Adrenal gland (tissue), 12 donors: ENCODE results near the gene ACSF3. TPM values are rescaled to one million over a fixed set of nuclear protein-coding genes. Genes with fewer than 3 reads are reported as not detected.

Source experiments
- DNase-seq, 7 donors: peaks; one replicate each; pipeline ENCODE4 v3.0.0-alpha.2; 2019 to 2020
- H3K27ac ChIP-seq, 5 donors: fragments of 200-600 bp; sonication (generic) in 4 of 5; 1 replicate in 3 of 5; 2 replicates in 2 of 5; pipeline versions ENCODE4 v1.5.1 to v1.8.0; 2016 to 2020; ENCODE audit warnings: mild to moderate bottlenecking in 1 of 5
- H3K27me3 ChIP-seq: fragments of 200-600 bp; 2 replicates; pipeline ENCODE4 v1.8.0; 2021
- H3K36me3 ChIP-seq, 2 donors: fragments of 200-600 bp; replicated peaks in 1 of 2; 1 replicate in 1 of 2; 2 replicates in 1 of 2; pipeline versions ENCODE4 v1.5.1 to v1.8.0; 2018 to 2022
- H3K4me1 ChIP-seq, 2 donors: fragments of 200-600 bp; replicated peaks in 1 of 2; 1 replicate in 1 of 2; 2 replicates in 1 of 2; pipeline versions ENCODE4 v1.5.1 to v1.8.0; 2018 to 2021
- H3K4me3 ChIP-seq, 4 donors: fragments of 200-600 bp; sonication (generic) in 3 of 4; one replicate each; pipeline ENCODE4 v1.5.1; 2016 to 2018
- H3K9me3 ChIP-seq, 3 donors: fragments of 200-600 bp; sonication (generic) in 1 of 3; replicated peaks in 1 of 3; 1 replicate in 2 of 3; 2 replicates in 1 of 3; pipeline versions ENCODE4 v1.5.1 to v1.8.0; 2016 to 2021
- CTCF ChIP-seq, 6 experiments: fragments of 450-650 bp in 4 of 6; fragments of 200-600 bp in 2 of 6; sonication (generic) in 1 of 6; IDR thresholded peaks; 1 replicate in 5 of 6; 2 replicates in 1 of 6; pipeline versions ENCODE4 v1.5.1 to v1.8.0; 2016 to 2021; ENCODE audit warnings: antibody characterized with exemption in 6 of 6, mild to moderate bottlenecking in 2 of 6, moderate library complexity in 1 of 6
- POLR2A ChIP-seq, 2 donors: fragments of 450-650 bp; IDR thresholded peaks; one replicate each; pipeline ENCODE4 v1.6.1; 2017; ENCODE audit warnings: antibody characterized with exemption in 2 of 2, mild to moderate bottlenecking in 2 of 2, moderate library complexity in 1 of 2
- WGBS, 4 donors: extraction: QIAGEN DNeasy Blood & Tissue Kit in 2 of 4; methylation state at CpG; one replicate each; pipeline versions ENCODE4 v1.1.5 to v1.1.7; 2013 to 2017; 5-methylcytosine and 5-hydroxymethylcytosine counted together
- intact Hi-C, 2 donors: fragments of 100-400 bp; cut with DNase I; formaldehyde crosslinking; loops; one replicate each; pipeline versions ENCODE4 v1.14.1 to v1.15.0; 2022 to 2023
- polyA plus RNA-seq, 3 donors: library from polyadenylated mRNA; stranded (reverse); fragments of 200-250 nt in 2 of 3; fragments of 350-450 nt in 1 of 3; fragmentation: Illumina TruSeq in 1 of 3; extraction: RNeasy Lipid Tissue Mini Kit (QIAGEN cat#74804) in 1 of 3; gene quantifications; one replicate each; pipeline ENCODE4 v1.2.3, GENCODE V29; 2013 to 2014
- total RNA-seq, 9 donors: library from RNA; depleted of rRNA in 4 of 9; stranded (reverse); fragments of >200 nt in 4 of 9; fragments of 120-200 nt in 1 of 9; fragmentation: NEBNext Ultra II Directional in 1 of 9; extraction: Animal tissue kit (Norgen Biotek cat#: 25700) in 1 of 9; gene quantifications; one replicate each; pipeline versions ENCODE4 v1.1.0 to v1.2.4, GENCODE V29; 2013 to 2023
- donor health status: healthy with polysubstance abuse.
- donor health status: Bipolar disorder and iron deficiency.
- donor health status: DM: yes; HTN: yes; CAD: no.
- donor health status: DM: no; HTN: no; CAD: no.
- donor health status: DM: no; HTN: no; CAD: no.
- donor health status: DM: yes; HTN: yes; CAD: no.

The ACSF3 gene
- total and polyA plus RNA-seq, 12 donors, result 32.4 to 90.3 (median 57.0) TPM

DNA sequence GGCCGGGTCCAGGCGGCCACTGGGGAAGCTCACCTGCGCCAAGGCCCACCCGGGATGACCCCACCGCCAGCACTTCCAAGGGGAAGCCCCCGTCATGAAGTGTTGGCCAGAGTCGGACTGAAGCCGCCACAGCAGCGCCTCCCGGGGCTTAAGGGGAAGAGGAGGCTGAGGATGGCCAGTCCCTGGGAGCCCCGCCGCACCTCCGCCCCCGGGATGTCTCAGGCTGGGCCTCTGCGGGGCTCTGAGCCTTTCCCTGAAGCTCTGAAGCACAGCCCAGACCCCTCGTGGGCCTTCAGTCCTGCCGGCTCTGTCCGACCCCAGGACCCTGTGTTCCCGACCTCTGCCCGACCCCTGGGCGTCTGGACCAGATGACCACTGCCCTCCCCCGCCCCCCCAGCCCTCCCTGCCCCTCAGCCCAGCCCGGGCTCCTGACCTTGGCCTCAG lies 42.8 kb upstream of the ACSF3 start:
- intact Hi-C loops, result no loop called here
- no peak for TF ChIP-seq CTCF (IDR thresholded peaks at IDR 0.05)
- H3K27me3 ChIP-seq, result peaks cover 14% of the 10 kb centered on the region

GRCh38 chr16:89051521-89052166 lies 42.0 kb upstream of the ACSF3 start:
- H3K27ac ChIP-seq, result no peak overlapping the region
- WGBS, 4 donors, result 65 to 71% (median 66%) methylated on average over 12 to 22 of the region's 22 CpGs
- intact Hi-C loops, result no loop called here
- DNase-seq, result no peak
- TF ChIP-seq CTCF (IDR thresholded peaks at IDR 0.05) (no peak), POLR2A (IDR thresholded peaks at IDR 0.05) (no peak)
- peaks cover 14% of the 10 kb centered on the region for H3K27me3 ChIP-seq
- H3K9me3 ChIP-seq, result no peaks in the 10 kb centered on the region
- H3K4me3 ChIP-seq, result no peak overlapping the region
- H3K36me3 ChIP-seq, result no peaks in the 10 kb centered on the region
- H3K4me1 ChIP-seq, result no peaks in the 10 kb centered on the region

More for the DNA sequence above, 42.8 kb upstream of the ACSF3 start:
- WGBS, 4 donors, result 45 to 82% (median 52%) methylated on average over 9 to 23 of the region's 23 CpGs
- H3K9me3 ChIP-seq, result no peaks in the 10 kb centered on the region
- DNase-seq, result no peak
- no peaks in the 10 kb centered on the region for H3K4me1 ChIP-seq
- H3K4me3 ChIP-seq, result no peak overlapping the region
- H3K36me3 ChIP-seq, result no peaks in the 10 kb centered on the region
- no peak overlapping the region for H3K27ac ChIP-seq

DNA sequence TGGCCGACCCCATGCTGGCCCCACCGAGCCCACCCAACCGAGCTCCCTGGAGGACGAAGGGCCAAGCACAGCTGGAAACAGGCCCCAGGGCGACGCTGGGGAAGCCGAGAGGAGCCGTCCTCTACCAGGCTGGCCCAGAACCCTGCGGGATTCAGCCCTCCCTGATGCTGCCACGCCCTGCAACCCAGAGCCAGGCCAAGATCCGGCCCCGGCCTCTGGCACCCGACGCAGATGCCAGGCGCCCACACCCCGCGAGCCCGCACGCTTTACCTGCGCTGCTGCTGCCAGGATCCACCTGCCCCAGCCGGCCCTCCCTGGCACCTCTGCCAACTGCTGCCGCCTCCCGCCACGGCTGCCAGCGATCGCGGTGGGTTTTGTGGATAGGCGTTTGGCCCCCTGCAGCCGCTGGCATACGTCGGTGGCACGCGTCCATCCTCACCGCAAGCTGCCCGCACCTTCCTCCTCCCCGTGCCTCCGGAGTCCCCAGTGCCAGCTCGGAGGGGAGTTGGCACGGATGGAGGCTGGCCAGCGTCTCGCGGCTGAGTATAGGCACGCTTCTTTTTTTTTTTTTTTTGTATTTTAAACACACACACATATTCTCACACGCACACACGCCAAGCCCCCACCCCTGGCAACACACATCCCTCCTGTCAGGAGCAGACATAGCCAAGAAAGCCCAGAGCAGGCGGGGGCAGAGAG lies 41.3 kb upstream of the ACSF3 start:
- DNase-seq, result no peak
- Histone ChIP-seq H3K36me3 (no peaks in the 10 kb centered on the region), H3K9me3 (no peaks in the 10 kb centered on the region), H3K27me3 (peaks cover 14% of the 10 kb centered on the region), H3K4me1 (no peaks in the 10 kb centered on the region), H3K4me3 (no peak overlapping the region), H3K27ac (no peak overlapping the region)
- WGBS, 4 donors, result 81 to 86% (median 85%) methylated on average over 32 to 46 of the region's 46 CpGs
- intact Hi-C loops, result no loop called here
- no peak for TF ChIP-seq POLR2A (IDR thresholded peaks at IDR 0.05)
- no peak for TF ChIP-seq CTCF (IDR thresholded peaks at IDR 0.05)

- DNase-seq, result peak in 1 of 7 donors; percentile 12
- 55 to 72% (median 66%) methylated on average over 20 to 48 of the region's 48 CpGs for WGBS, 4 donors
- Histone ChIP-seq H3K36me3 (no peaks in the 10 kb centered on the region), H3K4me1 (no peaks in the 10 kb centered on the region), H3K9me3 (no peaks in the 10 kb centered on the region), H3K27ac (no peak overlapping the region), H3K4me3 (no peak overlapping the region), H3K27me3 (peaks cover 20% of the 10 kb centered on the region)
- TF ChIP-seq CTCF (IDR thresholded peaks at IDR 0.05) (no peak), POLR2A (IDR thresholded peaks at IDR 0.05) (no peak)
- intact Hi-C loops, result no loop called here
Measured at GRCh38 chr16:89052890-89053724, 40.5 kb upstream of the ACSF3 start.
